Measurements from ENCODE around the gene ENG.

The ENG gene

DNA sequence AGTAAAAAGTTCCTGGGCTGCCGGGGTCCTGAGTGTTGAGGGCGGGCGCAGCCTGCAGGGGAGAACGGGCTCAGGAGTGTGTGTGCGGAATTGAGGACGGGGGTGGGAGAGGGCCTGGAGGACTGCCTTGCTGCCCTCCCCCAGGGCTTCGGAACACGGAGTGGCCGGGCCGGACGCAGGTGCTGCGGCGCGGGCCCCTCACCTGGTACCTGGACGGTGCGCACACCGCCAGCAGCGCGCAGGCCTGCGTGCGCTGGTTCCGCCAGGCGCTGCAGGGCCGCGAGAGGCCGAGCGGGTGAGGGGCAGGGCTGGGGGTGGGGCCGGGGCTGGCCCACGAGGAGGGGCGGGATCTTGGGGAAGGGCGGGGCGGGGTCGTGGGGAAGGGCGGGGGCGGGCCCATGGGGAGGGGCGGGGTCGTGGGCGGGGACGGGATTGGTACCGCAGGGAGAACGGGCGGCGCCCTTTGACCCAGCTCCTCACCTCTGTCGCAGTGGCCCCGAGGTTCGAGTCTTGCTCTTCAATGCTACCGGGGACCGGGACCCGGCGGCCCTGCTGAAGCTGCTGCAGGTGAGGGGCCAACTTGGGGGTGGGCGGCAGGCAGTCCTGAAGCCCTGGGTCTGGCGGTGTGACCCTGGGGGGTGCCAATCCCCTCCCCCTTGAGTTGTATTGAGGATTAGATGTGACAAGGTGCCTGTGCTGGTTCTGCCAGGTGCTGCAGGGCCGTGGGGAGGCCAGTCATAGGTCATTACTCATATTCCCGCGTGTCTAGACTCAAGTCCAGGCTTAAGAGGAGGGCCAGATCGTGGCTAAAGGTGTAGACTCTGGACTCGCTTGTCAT lies 44.7 kb downstream of the ENG start:
- Histone ChIP-seq H3K27ac (peak overlapping the region; percentile 19 to 78), H3K4me3 (peak overlapping the region; percentile 32)
- DNase-seq (ENCODE audit: low spot score) = no peak
- TF ChIP-seq, protein P1, sequence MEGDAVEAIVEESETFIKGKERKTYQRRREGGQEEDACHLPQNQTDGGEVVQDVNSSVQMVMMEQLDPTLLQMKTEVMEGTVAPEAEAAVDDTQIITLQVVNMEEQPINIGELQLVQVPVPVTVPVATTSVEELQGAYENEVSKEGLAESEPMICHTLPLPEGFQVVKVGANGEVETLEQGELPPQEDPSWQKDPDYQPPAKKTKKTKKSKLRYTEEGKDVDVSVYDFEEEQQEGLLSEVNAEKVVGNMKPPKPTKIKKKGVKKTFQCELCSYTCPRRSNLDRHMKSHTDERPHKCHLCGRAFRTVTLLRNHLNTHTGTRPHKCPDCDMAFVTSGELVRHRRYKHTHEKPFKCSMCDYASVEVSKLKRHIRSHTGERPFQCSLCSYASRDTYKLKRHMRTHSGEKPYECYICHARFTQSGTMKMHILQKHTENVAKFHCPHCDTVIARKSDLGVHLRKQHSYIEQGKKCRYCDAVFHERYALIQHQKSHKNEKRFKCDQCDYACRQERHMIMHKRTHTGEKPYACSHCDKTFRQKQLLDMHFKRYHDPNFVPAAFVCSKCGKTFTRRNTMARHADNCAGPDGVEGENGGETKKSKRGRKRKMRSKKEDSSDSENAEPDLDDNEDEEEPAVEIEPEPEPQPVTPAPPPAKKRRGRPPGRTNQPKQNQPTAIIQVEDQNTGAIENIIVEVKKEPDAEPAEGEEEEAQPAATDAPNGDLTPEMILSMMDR (IDR thresholded peaks at IDR 0.05) = no peak

DNA sequence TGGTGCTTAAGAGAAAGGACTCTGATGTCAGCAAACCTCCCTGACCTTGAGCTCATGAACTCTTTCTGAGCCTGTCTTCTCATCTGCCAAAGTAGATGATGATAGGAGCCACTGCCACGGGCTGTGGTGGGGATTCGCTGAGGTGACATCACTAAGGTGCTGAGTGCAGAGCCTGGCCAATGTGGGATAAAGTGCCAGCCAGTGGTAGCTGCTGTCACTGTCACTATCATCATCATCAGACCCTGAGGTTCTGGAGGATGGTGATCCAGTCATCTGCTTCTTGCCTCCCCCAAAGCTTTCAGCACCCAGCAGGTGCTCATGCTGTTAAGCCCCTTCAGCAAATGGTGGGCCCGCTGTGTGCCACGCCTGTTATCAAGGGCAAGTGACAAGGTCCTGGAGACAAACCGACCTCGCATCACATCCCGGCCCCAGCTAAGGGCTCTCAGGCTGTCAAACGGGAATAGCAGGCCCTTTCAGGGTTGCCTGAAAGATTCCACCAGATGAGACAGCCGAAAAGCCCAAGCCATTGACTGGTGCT lies 45.4 kb downstream of the ENG start:
- Histone ChIP-seq H3K4me3 (no peak overlapping the region), H3K27ac (peak overlapping the region in 1 of 2 donors; percentile 78)
- TF ChIP-seq, protein P1 (IDR thresholded peaks at IDR 0.05) = no peak
- DNase-seq (ENCODE audit: low spot score) = no peak

DNA sequence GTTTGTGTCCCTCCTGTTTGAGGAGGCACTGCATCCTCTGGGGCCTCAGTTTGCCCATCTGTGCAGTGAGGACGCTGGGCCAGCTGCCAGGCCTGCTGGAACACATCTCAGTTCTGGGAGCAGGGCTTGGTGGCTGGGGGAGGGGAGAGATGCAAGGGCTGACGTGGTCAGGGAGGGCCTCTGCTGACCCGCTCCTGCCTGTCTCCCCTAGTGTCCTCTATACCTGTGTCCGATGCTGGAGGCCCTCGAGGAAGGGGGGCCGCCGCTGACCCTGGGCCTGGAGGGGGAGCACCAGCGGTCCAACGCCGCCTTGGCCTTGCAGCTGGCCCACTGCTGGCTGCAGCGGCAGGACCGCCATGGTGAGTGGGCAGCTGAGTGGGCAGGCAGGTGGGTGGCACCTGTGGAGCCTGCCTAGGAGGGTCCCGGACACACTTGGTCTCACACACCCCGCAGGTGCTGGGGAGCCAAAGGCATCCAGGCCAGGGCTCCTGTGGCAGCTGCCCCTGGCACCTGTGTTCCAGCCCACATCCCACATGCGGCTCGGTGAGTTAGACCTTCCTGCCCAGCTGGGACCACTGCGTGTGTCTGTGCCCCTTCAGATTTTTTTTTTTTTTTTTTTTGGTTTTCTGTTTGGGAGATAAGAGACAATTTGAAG lies 46.0 kb downstream of the ENG start:
- DNase-seq (ENCODE audit: low spot score) = no peak
- Histone ChIP-seq H3K4me3 (no peak overlapping the region), H3K27ac (no peak overlapping the region)
- TF ChIP-seq, protein P1 (IDR thresholded peaks at IDR 0.05) = no peak

DNA sequence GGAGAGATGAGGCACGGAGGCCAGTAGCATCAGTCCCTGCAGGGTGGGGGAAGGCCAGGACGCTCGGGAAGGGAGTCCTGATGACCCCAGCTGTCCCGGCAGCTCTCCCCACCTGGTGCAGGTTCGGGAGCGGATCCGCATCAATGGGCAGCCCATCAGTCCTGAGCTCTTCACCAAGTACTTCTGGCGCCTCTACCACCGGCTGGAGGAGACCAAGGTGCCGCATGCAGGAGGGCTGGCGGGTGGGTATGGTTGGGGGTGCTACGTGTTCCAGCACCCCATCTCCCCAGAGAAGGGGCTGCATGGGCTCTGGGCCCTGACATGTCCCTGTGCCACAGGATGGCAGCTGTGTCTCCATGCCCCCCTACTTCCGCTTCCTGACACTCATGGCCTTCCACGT lies 47.6 kb downstream of the ENG start:
- DNase-seq (ENCODE audit: low spot score) = no peak
- Histone ChIP-seq H3K4me3 (no peak overlapping the region), H3K27ac (no peak overlapping the region)
- TF ChIP-seq, protein P1 (IDR thresholded peaks at IDR 0.05) = no peak

DNA sequence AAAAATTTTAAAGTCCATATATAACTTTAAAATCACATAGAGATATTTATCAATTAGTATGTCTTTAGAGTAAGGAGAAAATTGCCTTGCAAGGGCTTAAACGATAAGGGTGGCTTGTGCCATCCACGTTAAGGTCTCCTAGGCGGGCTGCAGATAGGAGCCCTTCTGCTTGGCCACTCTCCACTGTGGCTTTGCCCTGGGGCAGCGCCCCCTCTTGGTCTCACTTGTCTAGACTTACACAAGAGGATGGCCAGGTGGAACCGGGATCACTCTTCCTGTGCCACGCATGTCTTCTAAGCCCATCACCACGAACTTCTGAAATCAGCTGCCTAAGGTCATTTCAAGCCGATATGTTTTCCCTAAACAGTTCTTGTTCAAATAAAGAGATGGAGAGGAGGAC lies 48.8 kb downstream of the ENG start:
- Histone ChIP-seq H3K27ac (no peak overlapping the region), H3K4me3 (no peak overlapping the region)
- DNase-seq (ENCODE audit: low spot score) = no peak
- TF ChIP-seq, protein P1 (IDR thresholded peaks at IDR 0.05) = no peak

DNA sequence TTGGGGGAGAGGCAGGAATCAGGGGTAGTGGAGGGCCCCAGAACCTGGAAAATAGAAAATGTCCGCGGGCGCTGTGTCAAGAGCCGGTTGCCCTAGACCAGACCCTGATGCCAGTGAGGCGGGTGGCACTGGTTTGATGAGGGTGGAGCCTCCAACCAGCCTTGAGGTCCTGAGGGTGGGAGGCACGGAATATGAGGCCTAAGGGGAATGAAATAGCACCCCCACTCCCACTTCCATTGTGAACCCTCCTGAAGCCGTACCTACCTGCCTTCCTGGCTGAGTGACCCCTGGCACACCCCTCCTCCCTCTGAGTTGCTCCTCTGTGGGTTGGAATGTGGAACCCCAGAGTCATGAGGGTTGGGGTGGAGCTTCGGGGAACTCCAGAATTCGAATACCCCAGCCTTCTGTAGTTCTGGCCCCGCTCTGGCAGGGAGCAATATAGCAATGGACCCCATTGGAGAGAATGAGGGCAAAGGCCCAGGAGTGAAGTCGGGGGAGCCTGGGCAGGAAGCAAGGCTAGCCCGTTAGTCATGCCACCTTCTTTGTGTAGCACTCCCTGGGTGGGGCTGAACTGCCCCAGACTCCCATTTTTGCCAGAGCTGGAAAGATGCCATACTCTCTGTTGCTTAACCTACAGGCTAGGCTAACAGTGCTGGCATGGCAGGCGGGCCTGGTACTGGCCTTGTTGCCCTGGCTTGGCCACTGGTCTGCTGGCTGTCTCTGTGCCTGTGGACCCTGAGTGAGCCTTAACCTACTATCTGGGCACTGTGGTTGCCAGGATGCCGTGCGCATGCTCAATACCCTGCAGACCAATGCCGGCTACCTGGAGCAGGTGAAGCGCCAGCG lies 50.7 kb downstream of the ENG start:
- TF ChIP-seq, protein P1 (IDR thresholded peaks at IDR 0.05) = no peak
- no peak for DNase-seq (ENCODE audit: low spot score)
- H3K4me3 ChIP-seq = peak overlapping the region; percentile 93
- peak overlapping the region; percentile 84 to 97 for H3K27ac ChIP-seq
